ENCODE data around the gene PPP1R15A. TPM values are rescaled to one million over a fixed set of nuclear protein-coding genes. Genes with fewer than 3 reads are reported as not detected.

The PPP1R15A gene
- total and polyA plus RNA-seq, 4 donors = 5.6 to 52.5 (median 11.3) TPM

- H3K4me3 ChIP-seq (ENCODE audit: low read depth in 1 of 3, low read length in 3 of 3) = no peak overlapping the region
- H3K27me3 ChIP-seq (ENCODE audit: control insufficient read depth in 4 of 4, insufficient read depth in 4 of 4, low read length in 3 of 4) = no peaks in the 10 kb centered on the region
- no peak overlapping the region for H3K27ac ChIP-seq (ENCODE audit: low read depth in 1 of 2, low read length in 2 of 2)
- no peaks in the 10 kb centered on the region for H3K36me3 ChIP-seq (ENCODE audit: control insufficient read depth in 4 of 4, insufficient read depth in 3 of 4, low read depth in 1 of 4, low read length in 3 of 4)
- no peak overlapping the region for H3K9ac ChIP-seq (ENCODE audit: low read depth in 1 of 2, low read length in 2 of 2)
- no peaks in the 10 kb centered on the region for H3K9me3 ChIP-seq (ENCODE audit: control insufficient read depth in 4 of 4, low read length in 3 of 4)
- WGBS = 96% methylated on average over 7 of the region's 7 CpGs
- H3K4me1 ChIP-seq (ENCODE audit: control insufficient read depth in 4 of 4, insufficient read depth in 4 of 4, low read length in 3 of 4) = no peaks in the 10 kb centered on the region
- no peak for TF ChIP-seq RAD21 (IDR thresholded peaks at IDR 0.05)
- no peak for TF ChIP-seq JUND (IDR thresholded peaks at IDR 0.05)
- TF ChIP-seq RXRA (IDR thresholded peaks at IDR 0.05) = no peak
- no peak for TF ChIP-seq FOXA1 (IDR thresholded peaks at IDR 0.05)
- TF ChIP-seq CTCF (IDR thresholded peaks at IDR 0.05; ENCODE audit: low read depth, low read length, missing input control) = no peak
- TF ChIP-seq NR2F2 (IDR thresholded peaks at IDR 0.05) = no peak
- TF ChIP-seq MAX (IDR thresholded peaks at IDR 0.05) = no peak
- TF ChIP-seq HNF4A (conservative IDR thresholded peaks at IDR 0.05) = no peak
- no peak for TF ChIP-seq EGR1 (IDR thresholded peaks at IDR 0.05; ENCODE audit: low read depth in 2 of 2)
- TF ChIP-seq, protein P1, sequence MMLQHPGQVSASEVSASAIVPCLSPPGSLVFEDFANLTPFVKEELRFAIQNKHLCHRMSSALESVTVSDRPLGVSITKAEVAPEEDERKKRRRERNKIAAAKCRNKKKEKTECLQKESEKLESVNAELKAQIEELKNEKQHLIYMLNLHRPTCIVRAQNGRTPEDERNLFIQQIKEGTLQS (IDR thresholded peaks at IDR 0.05) = no peak
- no peak for TF ChIP-seq GABPA (IDR thresholded peaks at IDR 0.05 in 1 of 2, conservative IDR thresholded peaks at IDR 0.05 in 1 of 2)
- TF ChIP-seq ZBTB33 (IDR thresholded peaks at IDR 0.05) = no peak
- TF ChIP-seq SP1 (IDR thresholded peaks at IDR 0.05) = no peak
- TF ChIP-seq FOXA2 (IDR thresholded peaks at IDR 0.05) = no peak
- no peak for TF ChIP-seq REST (IDR thresholded peaks at IDR 0.05)
- TF ChIP-seq TAF1 (conservative IDR thresholded peaks at IDR 0.05) = no peak
- no peak for TF ChIP-seq YY1 (IDR thresholded peaks at IDR 0.05)
- DNase-seq (ENCODE audit: low spot score) = no peak
Observed at GRCh38 chr19:48883726-48884125, 11.5 kb downstream of the PPP1R15A start.

Data from liver (tissue), 9 donors.